ENCODE results near the gene LY6G6C.
A peak's percentile ranks its signal among the peaks of the same experiment; 100 is the strongest.
"Not testable (repeated sequence)": the region's sequence is repeated elsewhere in the genome, so short reads cannot be mapped to it uniquely, and the experiment has no call there.

LY6G6C gene

GRCh38 chr6:31727034-31727716, 5.6 kb upstream of the LY6G6C start:
- DNase-seq (ENCODE audit: low read depth), result no peak

GRCh38 chr6:31725502-31726350, 4.2 kb upstream of the LY6G6C start:
- DNase-seq (ENCODE audit: low read depth), result no peak

- DNase-seq (ENCODE audit: low read depth), result no peak
Measured at GRCh38 chr6:31723980-31724691, 2.6 kb upstream of the LY6G6C start.

- no peak for DNase-seq (ENCODE audit: low read depth)
Measured at GRCh38 chr6:31723245-31723979, 1.9 kb upstream of the LY6G6C start, which contains the start of gene MPIG6B. Gene MPIG6B (plus strand): TSS chr6:31723373. CDS start chr6:31723384, 11 bp downstream.

GRCh38 chr6:31722173-31722572, 627 bp upstream of the LY6G6C start:
- DNase-seq (ENCODE audit: low read depth), result no peak

GRCh38 chr6:31720196-31720770, 1.3 kb downstream of the LY6G6C start:
- DNase-seq (ENCODE audit: low read depth), result no peak

- DNase-seq (ENCODE audit: low read depth), result no peak
Measured at GRCh38 chr6:31719001-31719400, 2.5 kb downstream of the LY6G6C start.

GRCh38 chr6:31718265-31718664, 3.3 kb downstream of the LY6G6C start:
- DNase-seq (ENCODE audit: low read depth), result no peak

- DNase-seq (ENCODE audit: low read depth), result no peak
Measured at GRCh38 chr6:31717499-31718222, 3.9 kb downstream of the LY6G6C start.

- no peak for DNase-seq (ENCODE audit: low read depth)
Measured at GRCh38 chr6:31715022-31715958, 6.3 kb downstream of the LY6G6C start, which contains the start of gene LY6G6D. Gene LY6G6D (plus strand): TSS chr6:31715348. CDS start chr6:31715356, 8 bp downstream.

GRCh38 chr6:31713991-31714684, 7.4 kb downstream of the LY6G6C start:
- DNase-seq (ENCODE audit: low read depth), result no peak

GRCh38 chr6:31713465-31713864, 8.1 kb downstream of the LY6G6C start:
- no peak for DNase-seq (ENCODE audit: low read depth)

GRCh38 chr6:31712296-31712695, 9.2 kb downstream of the LY6G6C start:
- no peak for DNase-seq (ENCODE audit: low read depth)

- DNase-seq (ENCODE audit: low read depth), result peak; percentile 97
Measured at GRCh38 chr6:31711233-31711632, 10.3 kb downstream of the LY6G6C start.

- DNase-seq (ENCODE audit: low read depth), result peak; percentile 47
Measured at GRCh38 chr6:31710523-31711219, 10.9 kb downstream of the LY6G6C start.

GRCh38 chr6:31709157-31709556, 12.4 kb downstream of the LY6G6C start:
- DNase-seq (ENCODE audit: low read depth), result not testable (repeated sequence)

GRCh38 chr6:31708224-31708623, 13.3 kb downstream of the LY6G6C start:
- no peak for DNase-seq (ENCODE audit: low read depth)

GRCh38 chr6:31707701-31708100, 13.8 kb downstream of the LY6G6C start:
- no peak for DNase-seq (ENCODE audit: low read depth)
